NCI-H510A (cell line): ENCODE measurements around the gene MVB12B.
"Not testable (repeated sequence)": the region's sequence is repeated elsewhere in the genome, so short reads cannot be mapped to it uniquely, and the experiment has no call there.

Experiments used
- DNase-seq: peaks from one replicate; lab custom pipeline; 2025; lab: John Stamatoyannopoulos, UW

MVB12B gene

DNA sequence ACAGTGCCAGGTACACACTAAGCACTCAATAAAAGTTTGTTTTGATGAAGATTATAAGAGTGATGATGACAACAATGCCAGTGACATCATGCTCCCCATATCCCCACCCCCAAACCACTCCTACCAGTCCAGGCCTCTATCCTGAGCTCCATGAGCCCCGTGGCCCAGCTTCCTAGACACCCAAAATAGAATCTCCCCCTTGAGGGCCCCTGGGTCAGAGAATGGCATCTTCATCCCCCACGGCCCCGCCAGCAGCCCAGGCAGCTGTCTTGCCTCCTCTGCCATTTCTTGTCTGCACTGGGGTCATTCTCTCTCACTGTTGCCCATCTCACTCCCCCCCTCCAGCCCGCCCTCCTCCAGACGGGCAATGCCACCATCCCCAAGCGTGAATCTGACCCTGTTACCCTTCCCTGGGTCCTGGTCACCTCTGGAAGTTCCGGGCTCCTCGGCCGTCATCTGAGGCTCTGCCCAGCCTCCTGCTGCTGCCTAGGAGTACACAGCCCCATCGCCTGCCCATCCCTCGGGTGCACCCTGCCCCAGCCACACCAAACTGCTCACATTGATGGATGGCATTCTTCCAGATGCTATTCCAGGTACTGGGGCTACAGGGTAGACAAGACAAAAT is 210.3 kb downstream of the MVB12B start:
- DNase-seq = no peak

DNA sequence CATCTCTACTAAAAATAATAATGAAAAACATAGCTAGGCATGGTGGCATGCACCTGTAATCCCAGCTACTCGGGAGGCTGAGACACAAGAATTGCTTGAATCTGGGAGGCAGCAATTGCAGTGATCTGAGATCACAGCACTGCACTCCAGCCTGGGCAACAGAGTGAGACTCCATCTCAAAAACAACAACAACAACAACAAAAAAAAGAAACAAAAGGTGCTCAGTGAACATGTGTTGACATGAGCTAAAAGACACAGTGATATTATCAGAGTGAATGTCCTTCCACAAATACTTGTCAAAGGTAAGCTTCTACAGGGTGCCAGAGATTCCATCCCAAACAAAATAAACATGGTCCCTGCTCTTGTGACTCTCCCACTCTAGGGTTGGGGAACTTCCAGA is 211.9 kb downstream of the MVB12B start:
- no peak for DNase-seq

DNA sequence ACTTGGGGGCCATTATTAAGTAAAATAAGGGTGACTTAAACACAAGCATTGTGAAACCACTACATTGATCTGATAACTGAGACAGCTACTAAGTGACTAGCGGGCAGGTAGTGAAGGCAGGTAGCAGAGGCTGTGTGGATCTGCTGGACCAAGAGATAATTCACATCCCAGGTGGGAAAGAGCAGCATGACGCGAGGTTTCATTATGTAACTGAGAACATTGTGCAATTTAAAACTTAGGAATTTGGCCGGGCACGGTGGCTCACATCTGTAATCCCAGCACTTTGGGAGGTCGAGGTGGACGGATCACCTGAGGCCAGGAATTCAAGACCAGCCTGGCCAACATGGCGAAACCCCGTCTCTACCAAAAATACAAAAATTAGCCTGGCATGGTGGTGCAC is 213.8 kb downstream of the MVB12B start:
- DNase-seq = not testable (repeated sequence)

DNA sequence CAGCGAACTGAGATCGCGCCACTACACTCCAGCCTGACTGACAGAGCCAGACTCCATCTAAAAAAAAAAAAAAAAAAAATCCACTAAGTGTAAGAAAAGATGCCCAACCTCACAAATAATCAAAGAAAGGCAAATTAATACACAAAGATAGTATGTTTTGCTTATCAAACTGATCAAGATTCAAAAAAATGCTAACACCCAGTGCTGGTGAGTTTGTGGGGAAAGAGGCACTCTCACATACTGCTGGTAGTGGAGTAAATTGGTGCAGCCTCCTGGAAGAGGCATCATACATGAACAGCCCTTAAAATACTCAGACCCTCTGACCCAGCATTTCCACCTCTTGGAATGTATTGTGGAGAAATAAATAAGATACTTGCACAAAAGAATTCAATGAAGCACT is 216.9 kb downstream of the MVB12B start:
- no peak for DNase-seq

DNA sequence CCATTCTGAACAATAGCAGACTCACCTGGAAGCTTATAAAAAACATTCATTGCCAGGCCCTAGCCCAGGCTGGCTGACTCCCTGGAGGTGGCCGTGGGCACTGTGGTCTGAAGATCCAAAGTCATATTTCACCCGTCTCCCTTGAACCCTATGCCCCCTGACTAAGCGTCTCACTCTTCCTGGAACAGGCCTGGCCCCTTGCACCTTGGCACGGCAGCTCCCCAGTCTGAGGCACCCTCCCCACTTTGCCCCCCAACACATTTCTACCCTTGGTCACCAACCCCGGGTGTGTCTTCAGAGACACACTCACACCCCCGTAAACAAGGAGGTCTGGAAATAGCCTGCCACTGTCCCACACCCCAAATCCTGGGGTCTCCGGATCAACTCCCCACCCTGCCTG is 218.5 kb downstream of the MVB12B start:
- no peak for DNase-seq

DNA sequence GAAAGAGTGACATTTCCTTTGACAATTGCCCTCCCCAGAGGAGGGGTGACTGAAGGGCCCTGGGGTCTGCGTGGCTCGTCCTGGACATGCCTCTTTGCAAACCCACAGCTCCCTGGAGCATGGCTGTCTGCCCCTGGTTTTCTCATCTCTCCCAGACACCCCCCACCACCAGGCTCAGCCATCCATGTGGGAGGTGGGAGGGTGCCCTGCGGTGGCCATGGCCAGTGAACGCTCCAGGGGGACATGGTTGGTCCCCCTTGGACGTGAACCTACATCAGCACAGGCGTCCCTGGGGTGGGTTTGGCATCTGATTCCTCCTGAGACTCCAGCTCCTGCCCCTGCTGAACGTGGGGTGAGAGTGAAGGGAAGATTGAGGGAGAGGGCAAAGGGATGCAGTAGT is 219.4 kb downstream of the MVB12B start:
- DNase-seq = no peak

DNA sequence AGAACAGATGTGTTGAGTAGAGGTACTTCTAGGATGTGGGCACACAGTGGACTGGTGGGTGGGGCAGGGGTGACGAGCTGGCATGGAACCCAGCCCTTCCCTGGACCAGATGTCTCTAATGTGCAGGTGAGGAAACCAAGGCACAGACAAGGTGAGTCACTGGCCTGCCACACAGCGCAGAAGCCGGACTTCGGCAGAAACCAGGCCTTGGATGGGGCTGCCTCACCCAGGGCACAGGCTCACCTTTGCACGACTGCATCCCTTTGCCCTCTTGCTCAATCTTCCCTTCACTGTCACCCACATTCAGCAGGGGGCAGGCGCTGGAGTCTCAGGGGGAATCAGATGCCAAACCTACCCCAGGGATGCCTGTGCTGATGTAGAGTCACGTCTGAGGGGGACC is 221.7 kb downstream of the MVB12B start:
- DNase-seq = no peak

DNA sequence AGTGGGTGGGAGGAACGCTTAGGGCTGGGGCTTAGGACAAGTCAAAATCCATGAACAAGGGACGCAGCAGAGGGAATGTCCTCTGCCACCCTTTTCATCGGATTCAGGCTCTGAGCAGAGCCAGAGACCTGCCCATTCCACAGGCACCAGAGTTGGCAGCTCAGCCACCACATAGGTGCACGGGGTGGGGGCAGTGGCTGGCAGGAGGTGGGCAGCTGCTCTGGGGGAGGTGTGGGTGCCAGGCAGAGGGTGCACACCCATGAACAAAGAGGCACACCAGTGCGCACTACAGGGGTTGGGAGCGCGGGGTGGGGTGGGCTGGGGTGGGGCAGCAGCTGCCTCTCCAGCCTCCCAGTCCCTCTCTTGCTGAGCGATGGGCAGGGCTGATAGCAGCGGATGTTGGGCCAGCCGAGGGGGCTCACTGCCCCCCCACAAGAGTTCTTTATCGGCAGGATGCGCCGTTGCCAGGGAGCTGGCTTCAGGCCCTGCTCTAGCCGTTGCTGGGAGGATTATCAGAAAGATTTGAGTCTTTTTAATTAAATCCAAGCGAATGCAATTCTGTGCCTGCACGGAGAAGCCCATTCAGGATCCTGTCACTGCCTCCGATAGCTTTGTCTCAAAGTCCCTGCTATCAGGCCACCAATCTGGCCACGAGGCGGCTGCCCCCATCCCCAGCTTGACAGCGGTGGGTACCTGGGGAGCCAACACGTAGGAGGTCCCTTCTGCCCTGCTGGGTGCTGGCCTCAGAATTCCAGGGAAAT is 222.8 kb downstream of the MVB12B start:
- no peak for DNase-seq

DNA sequence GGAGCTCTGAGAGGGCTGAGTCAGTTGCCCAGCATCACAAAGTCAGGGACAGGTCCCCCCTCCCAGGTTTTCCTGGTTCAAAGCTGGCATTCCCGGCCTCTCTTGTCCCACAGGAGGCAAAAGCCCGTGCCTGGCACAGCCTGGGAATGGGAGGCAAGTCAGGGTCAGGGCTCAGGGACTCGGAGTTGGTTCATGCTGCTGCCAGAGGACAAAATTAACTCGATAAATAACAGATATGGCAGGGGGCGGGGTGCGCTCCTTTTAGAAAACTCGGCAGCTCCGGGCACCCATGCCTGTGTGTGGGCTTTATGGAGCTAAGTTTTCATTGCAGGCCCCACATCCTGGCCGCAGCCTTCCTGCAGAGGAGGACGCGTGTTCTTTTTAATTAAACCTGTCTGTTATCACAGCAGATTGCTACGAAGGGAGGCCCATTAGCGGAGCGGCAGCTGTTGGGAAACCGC is 224.3 kb downstream of the MVB12B start:
- DNase-seq = no peak

DNA sequence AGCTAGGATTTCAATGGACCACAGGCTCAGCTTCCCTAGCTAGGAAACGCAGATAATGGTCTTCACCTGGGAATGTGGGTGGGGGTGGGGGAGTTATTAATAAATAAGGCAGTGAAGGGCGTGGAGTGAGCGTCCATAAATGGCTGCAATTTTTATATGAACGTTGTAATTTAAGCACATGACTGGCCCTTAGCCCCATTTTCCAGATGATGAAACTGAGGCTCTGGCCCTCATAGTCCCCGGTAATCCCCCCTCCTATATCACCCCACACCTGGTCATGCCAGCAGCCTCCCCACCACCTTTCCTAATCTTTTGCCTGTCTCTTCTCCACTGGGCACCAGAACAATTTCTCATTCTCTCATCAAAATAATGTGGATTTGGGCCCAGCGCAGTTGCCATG is 225.2 kb downstream of the MVB12B start:
- DNase-seq = no peak

DNA sequence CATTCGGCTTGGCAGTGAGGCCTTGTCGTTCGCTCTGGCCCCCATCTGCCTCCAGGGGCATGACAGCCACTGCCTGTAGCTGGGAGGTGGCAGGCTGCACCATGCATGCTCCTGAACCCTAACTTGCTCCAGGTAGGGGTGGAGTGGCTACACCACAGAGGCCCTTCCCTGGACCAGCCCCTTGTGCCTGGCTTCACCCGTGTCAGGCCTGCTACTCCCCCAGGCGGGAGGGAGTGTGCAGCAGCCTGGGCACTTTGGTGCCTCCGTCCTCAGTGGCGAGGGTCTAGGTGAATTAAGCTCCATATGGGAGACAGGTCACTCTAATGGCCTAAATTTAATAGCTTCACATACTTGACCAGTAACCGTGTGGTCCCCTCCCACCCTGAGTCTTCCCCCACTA is 227.7 kb downstream of the MVB12B start:
- DNase-seq = no peak

DNA sequence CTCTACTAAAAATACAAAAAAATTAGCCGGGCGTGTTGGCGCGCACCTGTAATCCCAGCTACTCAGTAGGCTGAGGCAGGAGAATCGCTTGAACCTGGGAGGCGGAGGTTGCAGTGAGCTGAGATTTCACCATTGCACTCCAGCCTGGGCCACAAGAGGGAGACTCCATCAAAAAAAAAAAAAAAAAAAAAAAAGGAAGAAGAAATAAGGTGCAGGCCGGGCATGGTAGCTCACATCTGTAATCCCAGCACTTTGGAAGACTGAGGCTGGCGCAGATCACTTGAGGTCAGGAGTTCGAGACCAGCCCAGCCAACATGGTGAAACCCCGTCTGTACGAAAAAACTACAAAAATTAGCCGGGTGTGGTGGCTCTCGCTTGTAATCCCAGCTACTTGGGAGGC is 228.8 kb downstream of the MVB12B start:
- not testable (repeated sequence) for DNase-seq
